Heart right ventricle (tissue), 16 donors: ENCODE measurements around the gene NR1I2. TPM values are rescaled to one million over a fixed set of nuclear protein-coding genes. Genes with fewer than 3 reads are reported as not detected.

Source experiments
- ATAC-seq, 8 donors: fragments of 200-7000 bp; cut with Tn5 transposase; one replicate each; pipeline ENCODE4 v1.9.1; 2020; ENCODE audit warnings: mild to moderate bottlenecking in 8 of 8, moderate library complexity in 8 of 8, moderate number of reproducible peaks in 1 of 8
- DNase-seq, 2 donors: peaks; one replicate each; pipeline ENCODE4 v3.0.0-alpha.2; 2020
- H3K27ac ChIP-seq, 10 donors: fragments of 200-600 bp; sonication (generic) in 2 of 10; one replicate each; pipeline versions ENCODE4 v1.5.0 to v1.8.0; 2020 to 2022; ENCODE audit warnings: mild to moderate bottlenecking in 3 of 10
- H3K27me3 ChIP-seq, 7 donors: fragments of 200-600 bp; one replicate each; pipeline ENCODE4 v1.8.0; 2021 to 2022; ENCODE audit warnings: mild to moderate bottlenecking in 2 of 7
- H3K36me3 ChIP-seq, 9 donors: fragments of 200-600 bp; sonication (generic) in 1 of 9; one replicate each; pipeline versions ENCODE4 v1.5.0 to v1.8.0; 2020 to 2022; ENCODE audit warnings: mild to moderate bottlenecking in 2 of 9
- H3K4me1 ChIP-seq, 9 donors: fragments of 200-600 bp; sonication (generic) in 1 of 9; one replicate each; pipeline versions ENCODE4 v1.5.0 to v1.8.0; 2020 to 2022; ENCODE audit warnings: mild to moderate bottlenecking in 4 of 9
- H3K4me3 ChIP-seq, 10 donors: fragments of 200-600 bp; sonication (generic) in 2 of 10; one replicate each; pipeline versions ENCODE4 v1.5.0 to v1.8.0; 2020 to 2022; ENCODE audit warnings: mild to moderate bottlenecking in 7 of 10, moderate library complexity in 2 of 10
- H3K9me3 ChIP-seq, 11 donors: fragments of 200-600 bp in 10 of 11; sonication (generic) in 2 of 11; one replicate each; pipeline versions ENCODE4 v1.5.0 to v1.8.0; 2013 to 2022; ENCODE audit warnings: mild to moderate bottlenecking in 2 of 11, control low read depth in 1 of 11, moderate library complexity in 1 of 11
- CTCF ChIP-seq, 9 donors: fragments of 200-600 bp; sonication (generic) in 2 of 9; IDR thresholded peaks; one replicate each; pipeline versions ENCODE4 v1.5.0 to v1.8.0; 2021 to 2022; ENCODE audit warnings: antibody characterized with exemption in 9 of 9, mild to moderate bottlenecking in 5 of 9, moderate library complexity in 1 of 9
- WGBS, 2 donors: extraction: QIAGEN DNeasy Blood & Tissue Kit; methylation state at CpG; one replicate each; pipeline ENCODE4 v1.1.7; 2013; ENCODE audit warnings: inconsistent platforms in 1 of 2; 5-methylcytosine and 5-hydroxymethylcytosine counted together
- intact Hi-C, 10 donors: fragments of 100-400 bp; cut with DNase I; formaldehyde crosslinking; loops; one replicate each; pipeline versions ENCODE4 v1.11.1 to v1.14.2; 2022
- polyA plus RNA-seq, 2 donors: library from polyadenylated mRNA; stranded (reverse); fragments of 200-250 nt; gene quantifications; one replicate each; pipeline ENCODE4 v1.2.3, GENCODE V29; 2013
- total RNA-seq, 10 donors: library from RNA; stranded (reverse); fragmentation: NEBNext Ultra II Directional in 3 of 10; extraction: Animal tissue kit (Norgen Biotek cat#: 25700) in 3 of 10; gene quantifications; one replicate each; pipeline versions ENCODE4 v1.2.1 to v1.2.4, GENCODE V29; 2021 to 2023
- donor health status: Arrhythmogenic right ventricular cardiomyopathy.
- donor health status: ischemic (EF 13 %, LVEDD 7.1; RV severe dilation, severe dysfunction).
- donor health status: healthy with polysubstance abuse.
- donor health status: DM: no; HTN: yes; CAD: no.
- donor health status: DM: no; HTN: no; CAD: no.
- donor health status: ischemic (EF 25% LVEDD 6.9; RV normal size, moderate dysfunction).
- donor health status: ischemic (EF 25% LVEDD 5.7; RV mildly dilated, moderate dysfunction).
- donor health status: healthy.
- donor health status: DM: yes; HTN: yes; CAD: no.
- donor health status: Ischemic cardiomyopathy.
- donor health status: ischemic (EF 35%, LVEDD 5.7; RV mildly dilated, moderate dysfunction).
- donor health status: nonischemic (EF 11% LVEDD 7.7; RV severe dilation, severe dysfunction).
- donor health status: DM: yes; HTN: yes; CAD: no.
- donor health status: PGD.
- donor health status: ischemic (EF 29% LVEDD 5.4; RV normal size, mild dysfunction).
- donor health status: nonischemic (EF 23%, LVEDD 6.1; RV moderate dilation, normal function).

Gene NR1I2
- total and polyA plus RNA-seq, 12 donors, result 0.03 to 0.31 (median 0.21) TPM; not detected in 3

GRCh38 chr3:119809249-119810017, 27.5 kb downstream of the NR1I2 start:
- no peaks in the 10 kb centered on the region for H3K9me3 ChIP-seq
- peak overlapping the region in 1 of 10 donors; percentile 16 for H3K27ac ChIP-seq
- peaks cover 0 to 21% (median 9%) of the 10 kb centered on the region in 9 donors for H3K4me1 ChIP-seq
- H3K27me3 ChIP-seq, result peaks cover 0 to 11% (median 0%) of the 10 kb centered on the region in 7 donors
- no peak for DNase-seq
- no peaks in the 10 kb centered on the region for H3K36me3 ChIP-seq
- TF ChIP-seq CTCF (IDR thresholded peaks at IDR 0.05), result no peak
- WGBS, 2 donors, result 28 to 31% methylated on average over 28 to 31 of the region's 31 CpGs
- H3K4me3 ChIP-seq, result peak overlapping the region; percentile 21 to 60 (median 55)
- ATAC-seq, result peak in 7 of 8 donors; percentile 5 to 50 (median 19)
- intact Hi-C loops, result no loop called here

GRCh38 chr3:119810018-119810435, 28.1 kb downstream of the NR1I2 start:
- peaks cover 0 to 21% (median 9%) of the 10 kb centered on the region in 9 donors for H3K4me1 ChIP-seq
- peak in 5 of 9 donors; percentile 13 to 41 (median 31) for TF ChIP-seq CTCF (IDR thresholded peaks at IDR 0.05)
- no peaks in the 10 kb centered on the region for H3K36me3 ChIP-seq
- H3K27ac ChIP-seq, result peak overlapping the region in 1 of 10 donors; percentile 16
- H3K27me3 ChIP-seq, result peaks cover 0 to 11% (median 0%) of the 10 kb centered on the region in 7 donors
- H3K9me3 ChIP-seq, result no peaks in the 10 kb centered on the region
- ATAC-seq (peak; percentile 36 to 72 (median 60)), DNase-seq (peak in 1 of 2 donors; percentile 31)
- intact Hi-C loops, result no loop called here
- WGBS, 2 donors, result 1 to 2% methylated on average over 33 of the region's 33 CpGs
- peak overlapping the region; percentile 21 to 60 (median 55) for H3K4me3 ChIP-seq

- intact Hi-C loops, result no loop called here
- H3K27ac ChIP-seq, result no peak overlapping the region
- no peaks in the 10 kb centered on the region for H3K9me3 ChIP-seq
- peak; percentile 57 to 63 for DNase-seq
- H3K36me3 ChIP-seq, result no peaks in the 10 kb centered on the region
- ATAC-seq, result peak; percentile 20 to 83 (median 68)
- H3K27me3 ChIP-seq, result peaks cover 0 to 11% (median 0%) of the 10 kb centered on the region in 7 donors
- no peak overlapping the region for H3K4me3 ChIP-seq
- H3K4me1 ChIP-seq, result peaks cover 0 to 32% (median 10%) of the 10 kb centered on the region in 9 donors
- TF ChIP-seq CTCF (IDR thresholded peaks at IDR 0.05), result peak in 1 of 9 donors; percentile 5
- WGBS, 2 donors, result 37 to 65% methylated on average over 8 of the region's 8 CpGs
These were observed 30.7 kb downstream of the NR1I2 start for GRCh38 chr3:119812491-119813058.

- no peaks in the 10 kb centered on the region for H3K36me3 ChIP-seq
- H3K9me3 ChIP-seq, result no peaks in the 10 kb centered on the region
- H3K27me3 ChIP-seq, result no peaks in the 10 kb centered on the region
- ATAC-seq (no peak), DNase-seq (no peak)
- intact Hi-C loops, result no loop called here
- H3K4me1 ChIP-seq, result peaks cover 0 to 20% (median 0%) of the 10 kb centered on the region in 9 donors
- H3K27ac ChIP-seq, result no peak overlapping the region
- TF ChIP-seq CTCF (IDR thresholded peaks at IDR 0.05), result no peak
- WGBS, 2 donors, result 88 to 92% methylated on average over 8 of the region's 8 CpGs
- H3K4me3 ChIP-seq, result no peak overlapping the region
These were observed 33.8 kb downstream of the NR1I2 start for GRCh38 chr3:119815716-119816115.
